Mesenchymal stem cell (in vitro differentiated cells and primary cell): ENCODE results near the gene PLCB3.

Experiments
- DNase-seq: peaks from one replicate; pipeline ENCODE4 v3.0.0-alpha.2; 2013
- H2AFZ ChIP-seq: one replicate; pipeline ENCODE4 v1.6.1; 2013; ENCODE audit warnings: low read depth, mild to moderate bottlenecking, control low read depth, inconsistent platforms, low read length, moderate library complexity
- H2AK5ac ChIP-seq: 2 replicates; pipeline ENCODE4 v1.6.1; 2013; ENCODE audit warnings: low read length, moderate library complexity, mild to moderate bottlenecking, inconsistent platforms; ENCODE audit not compliant: severe bottlenecking
- H2BK120ac ChIP-seq: one replicate; pipeline ENCODE4 v1.6.1; 2013; ENCODE audit warnings: low read depth, mild to moderate bottlenecking, inconsistent platforms, low read length, moderate library complexity
- H2BK12ac ChIP-seq, 2 experiments: one replicate each; pipeline ENCODE4 v1.6.1; 2013; ENCODE audit warnings: inconsistent platforms in 2 of 2, low read length in 2 of 2, mild to moderate bottlenecking in 2 of 2, moderate library complexity in 2 of 2, control low read depth in 1 of 2
- H2BK15ac ChIP-seq: one replicate; pipeline ENCODE4 v1.6.1; 2013; ENCODE audit warnings: mild to moderate bottlenecking, low read depth, inconsistent platforms; ENCODE audit not compliant: poor library complexity, severe bottlenecking
- H2BK5ac ChIP-seq: 2 replicates; pipeline ENCODE4 v1.6.1; 2013; ENCODE audit warnings: low read depth, mild to moderate bottlenecking, low read length, control low read depth, inconsistent platforms; ENCODE audit not compliant: poor library complexity, severe bottlenecking
- H3K14ac ChIP-seq, 2 experiments: one replicate each; pipeline ENCODE4 v1.6.1; 2013; ENCODE audit warnings: inconsistent platforms in 2 of 2, low read length in 2 of 2, control low read depth in 1 of 2, mild to moderate bottlenecking in 1 of 2, moderate library complexity in 1 of 2
- H3K18ac ChIP-seq, 2 experiments: one replicate each; pipeline ENCODE4 v1.6.1; 2013; ENCODE audit warnings: inconsistent platforms in 2 of 2, low read length in 2 of 2, control low read depth in 1 of 2, low read depth in 1 of 2, mild to moderate bottlenecking in 1 of 2
- H3K23ac ChIP-seq, 2 experiments: one replicate each; pipeline ENCODE4 v1.6.1; 2013; ENCODE audit warnings: inconsistent platforms in 2 of 2, low read length in 2 of 2, mild to moderate bottlenecking in 2 of 2, moderate library complexity in 2 of 2, control low read depth in 1 of 2
- H3K27ac ChIP-seq: 2 replicates; pipeline ENCODE4 v1.5.1; 2013; ENCODE audit warnings: mild to moderate bottlenecking, moderate library complexity, low read length, control low read depth, inconsistent platforms; ENCODE audit not compliant: poor library complexity, severe bottlenecking
- H3K27me3 ChIP-seq, 2 experiments: 2 replicates each; pipeline versions ENCODE4 v1.6.1 to v1.7.0; 2013; ENCODE audit warnings: low read length in 2 of 2, mild to moderate bottlenecking in 2 of 2, moderate library complexity in 2 of 2, control low read depth in 1 of 2, inconsistent platforms in 1 of 2; ENCODE audit not compliant: control insufficient read depth in 1 of 2, insufficient read depth in 1 of 2
- H3K36me3 ChIP-seq, 2 experiments: 2 replicates each; pipeline versions ENCODE4 v1.6.1 to v1.7.0; 2013; ENCODE audit warnings: low read length in 2 of 2, control low read depth in 1 of 2, inconsistent platforms in 1 of 2, low read depth in 1 of 2, mild to moderate bottlenecking in 1 of 2; ENCODE audit not compliant: insufficient read depth in 2 of 2, control insufficient read depth in 1 of 2
- H3K4ac ChIP-seq, 2 experiments: one replicate each; pipeline ENCODE4 v1.6.1; 2013; ENCODE audit warnings: inconsistent platforms in 2 of 2, low read length in 2 of 2, mild to moderate bottlenecking in 2 of 2, moderate library complexity in 2 of 2, control low read depth in 1 of 2, low read depth in 1 of 2
- H3K4me1 ChIP-seq: 2 replicates; pipeline ENCODE4 v1.6.1; 2013; ENCODE audit warnings: low read depth, low read length, control low read depth; ENCODE audit not compliant: control insufficient read depth, insufficient read depth
- H3K4me2 ChIP-seq: 2 replicates; pipeline ENCODE4 v1.6.1; 2013; ENCODE audit warnings: low read length, mild to moderate bottlenecking, inconsistent platforms; ENCODE audit not compliant: poor library complexity, severe bottlenecking
- H3K4me3 ChIP-seq, 2 experiments: 2 replicates each; pipeline versions ENCODE4 v1.5.1 to v1.7.0; 2013; ENCODE audit warnings: low read length in 2 of 2, mild to moderate bottlenecking in 2 of 2, control low read depth in 1 of 2, low read depth in 1 of 2; ENCODE audit not compliant: insufficient read depth in 1 of 2
- H3K79me1 ChIP-seq: replicated peaks from 2 replicates; pipeline ENCODE4 v1.6.1; 2013; ENCODE audit warnings: mild to moderate bottlenecking, control low read depth, low read length, inconsistent platforms; ENCODE audit not compliant: poor library complexity, severe bottlenecking
- H3K9ac ChIP-seq: 2 replicates; pipeline ENCODE4 v1.7.0; 2013; ENCODE audit warnings: mild to moderate bottlenecking, low read length, moderate library complexity
- H3K9me3 ChIP-seq: 2 replicates; pipeline ENCODE4 v1.7.0; 2013; ENCODE audit warnings: mild to moderate bottlenecking, low read length; ENCODE audit not compliant: control insufficient read depth
- H4K8ac ChIP-seq: one replicate; pipeline ENCODE4 v1.6.1; 2013; ENCODE audit warnings: inconsistent platforms, mild to moderate bottlenecking, low read length, moderate library complexity
- H4K91ac ChIP-seq: one replicate; pipeline ENCODE4 v1.6.1; 2013; ENCODE audit warnings: mild to moderate bottlenecking, low read length, inconsistent platforms
- WGBS: methylation state at CpG from one replicate; pipeline ENCODE4 v1.1.7; 2013; ENCODE audit warnings: mixed read lengths; 5-methylcytosine and 5-hydroxymethylcytosine counted together

The PLCB3 gene

DNA sequence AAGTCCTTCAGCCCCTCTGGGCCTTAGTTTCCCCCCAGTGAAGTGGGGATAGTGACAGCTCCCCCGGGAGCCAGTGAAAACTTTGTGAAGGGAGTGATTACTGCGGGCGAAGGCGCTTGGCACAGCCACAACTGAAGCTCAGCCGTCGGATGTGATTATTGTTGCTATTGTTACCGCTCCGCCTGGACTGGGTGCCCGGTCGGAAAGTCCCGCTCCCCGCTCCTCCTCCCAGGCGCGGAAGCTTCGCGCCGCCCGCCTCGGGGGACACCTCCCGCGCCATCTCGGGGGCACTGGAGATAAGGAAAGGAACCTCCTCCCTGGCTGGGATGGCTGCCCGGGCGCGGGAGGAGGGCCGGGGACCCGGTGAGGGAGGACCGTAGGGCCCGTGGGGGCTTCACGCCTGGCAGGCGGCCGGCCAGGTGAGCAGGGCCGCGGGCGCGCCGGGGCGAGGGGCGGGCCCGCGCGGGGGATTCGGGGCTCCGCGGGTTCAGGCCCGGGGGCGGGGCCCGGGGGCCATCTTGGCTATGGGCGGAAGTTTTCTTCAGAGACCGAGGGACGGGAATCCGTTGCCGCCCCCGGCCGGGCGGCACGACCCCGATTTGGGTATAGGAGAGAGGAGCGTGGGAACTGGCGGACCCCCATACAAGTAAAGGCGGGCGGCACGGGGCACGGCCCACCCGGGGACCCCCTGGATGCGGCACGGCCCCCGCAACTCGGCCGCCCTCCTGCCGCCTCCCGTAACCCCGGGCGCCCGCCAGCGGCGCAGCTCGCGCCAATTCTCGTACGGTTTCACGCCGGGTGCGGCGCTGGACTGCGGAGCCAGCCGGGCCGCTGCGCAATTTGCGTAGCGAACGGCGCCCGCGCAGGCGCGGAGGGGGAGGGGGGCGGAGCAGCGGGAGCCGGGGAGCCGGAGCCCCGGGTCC is 33.9 kb downstream of the PLCB3 start, which contains the start of gene GPR137:
GPR137 (plus strand) TSS at position 887 of the 923 bp plus-strand sequence. CDS start 677 bp downstream, outside the sequence.
- peak within 1 kb of the TSS; percentile 83 to 97 for H3K4me3 ChIP-seq
- H2BK120ac ChIP-seq, result peak within 1 kb of the TSS; percentile 78
- H3K4me1 ChIP-seq, result peaks cover 26% of the 10 kb centered on the region
- H2BK15ac ChIP-seq, result peak within 1 kb of the TSS; percentile 61
- under 1% methylated on average over 89 of the region's 102 CpGs for WGBS
- H3K4ac ChIP-seq, result peak within 1 kb of the TSS; percentile 73 to 94
- peak within 1 kb of the TSS; percentile 97 for H3K9ac ChIP-seq
- no peak within 1 kb of the TSS for H2AK5ac ChIP-seq
- H2BK12ac ChIP-seq, result peak within 1 kb of the TSS in 1 of 2 experiments; percentile 56
- peak; percentile 84 for DNase-seq
- H4K8ac ChIP-seq, result peak within 1 kb of the TSS; percentile 85
- H3K27ac ChIP-seq, result peak within 1 kb of the TSS; percentile 86
- H3K27me3 ChIP-seq, result peaks cover under 1 to 2% of the 10 kb centered on the region in 2 experiments
- peak within 1 kb of the TSS; percentile 66 for H2AFZ ChIP-seq
- H3K9me3 ChIP-seq, result no peaks in the 10 kb centered on the region
- peaks cover 19 to 43% of the 10 kb centered on the region in 2 experiments for H3K36me3 ChIP-seq
- H3K23ac ChIP-seq, result peak within 1 kb of the TSS in 1 of 2 experiments; percentile 61
- H2BK5ac ChIP-seq, result peak within 1 kb of the TSS; percentile 53
- peak within 1 kb of the TSS; percentile 49 to 87 for H3K18ac ChIP-seq
- H4K91ac ChIP-seq, result peak within 1 kb of the TSS; percentile 85
- H3K79me1 ChIP-seq, result peaks cover 46% of the 10 kb centered on the region
- H3K14ac ChIP-seq, result peak within 1 kb of the TSS; percentile 5 to 78
- peak within 1 kb of the TSS; percentile 98 for H3K4me2 ChIP-seq

DNA sequence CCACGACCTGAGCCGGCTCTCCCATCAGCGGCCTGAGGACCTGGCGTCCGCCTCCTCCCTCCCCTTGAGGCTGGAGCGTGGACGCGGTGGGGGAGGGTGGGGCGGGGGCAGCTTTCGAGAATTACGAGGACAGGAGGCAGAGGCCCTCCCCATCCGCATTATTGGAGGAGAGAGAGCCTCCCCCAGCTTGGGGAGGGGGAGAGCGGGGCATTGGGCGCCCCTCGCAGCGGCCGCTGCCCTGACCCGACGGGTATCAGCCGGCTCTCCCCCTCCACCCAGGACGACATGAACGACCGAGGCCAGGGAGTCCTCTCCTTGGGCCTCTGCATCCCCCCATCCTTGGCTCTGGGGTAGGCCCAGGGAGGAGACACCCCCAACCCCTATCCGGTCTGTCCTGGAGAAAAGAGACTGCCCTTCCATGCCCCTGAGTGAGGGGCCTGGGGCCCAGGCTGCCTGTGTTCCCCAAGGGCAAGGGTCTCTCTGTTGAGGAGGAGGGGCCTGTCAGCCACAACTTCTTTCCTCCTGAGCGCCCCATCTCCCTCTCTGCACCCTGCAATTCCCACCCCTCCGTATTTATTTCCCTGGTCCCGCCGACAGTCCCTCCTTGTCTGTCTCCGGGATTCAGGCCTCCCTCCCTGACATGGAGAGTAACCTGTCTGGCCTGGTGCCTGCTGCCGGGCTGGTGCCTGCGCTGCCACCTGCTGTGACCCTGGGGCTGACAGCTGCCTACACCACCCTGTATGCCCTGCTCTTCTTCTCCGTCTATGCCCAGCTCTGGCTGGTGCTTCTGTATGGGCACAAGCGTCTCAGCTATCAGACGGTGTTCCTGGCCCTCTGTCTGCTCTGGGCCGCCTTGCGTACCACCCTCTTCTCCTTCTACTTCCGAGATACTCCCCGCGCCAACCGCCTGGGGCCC is 34.8 kb downstream of the PLCB3 start:
- Histone ChIP-seq H3K4me2 (peak overlapping the region; percentile 98), H3K4ac (peak overlapping the region; percentile 15 to 52), H3K14ac (peak overlapping the region in 1 of 2 experiments; percentile 78), H3K79me1 (peaks cover 45% of the 10 kb centered on the region), H2BK5ac (no peak overlapping the region), H3K9me3 (no peaks in the 10 kb centered on the region), H3K18ac (peak overlapping the region; percentile 49 to 61), H2BK12ac (no peak overlapping the region), H2BK120ac (peak overlapping the region; percentile 78), H3K4me1 (peaks cover 27% of the 10 kb centered on the region), H3K4me3 (peak overlapping the region; percentile 83 to 97), H3K9ac (peak overlapping the region; percentile 97), H2AK5ac (no peak overlapping the region), H3K27me3 (peaks cover 10 to 12% of the 10 kb centered on the region in 2 experiments), H3K27ac (no peak overlapping the region), H2AFZ (peak overlapping the region; percentile 66), H3K23ac (peak overlapping the region in 1 of 2 experiments; percentile 61), H3K36me3 (peaks cover 18 to 43% of the 10 kb centered on the region in 2 experiments), H2BK15ac (no peak overlapping the region), H4K91ac (peak overlapping the region; percentile 83), H4K8ac (peak overlapping the region; percentile 77)
- 44% methylated on average over 29 of the region's 40 CpGs for WGBS
- no peak for DNase-seq

DNA sequence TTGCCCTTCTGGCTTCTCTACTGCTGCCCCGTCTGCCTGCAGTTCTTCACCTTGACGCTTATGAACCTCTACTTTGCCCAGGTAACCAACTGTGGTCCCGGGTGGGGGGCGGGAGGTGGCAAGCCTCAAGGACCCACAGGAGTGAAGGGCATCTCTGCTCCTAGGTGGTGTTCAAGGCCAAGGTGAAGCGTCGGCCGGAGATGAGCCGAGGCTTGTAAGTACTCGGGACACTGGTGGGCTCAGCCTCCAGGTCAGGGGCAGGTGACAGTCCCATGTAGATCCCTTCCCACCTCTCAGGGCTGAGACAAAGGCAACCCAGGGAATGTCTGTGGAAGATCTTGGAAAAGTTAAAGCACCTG is 35.5 kb downstream of the PLCB3 start:
- H4K91ac ChIP-seq, result peak overlapping the region; percentile 3
- H2BK120ac ChIP-seq, result no peak overlapping the region
- H3K27ac ChIP-seq, result no peak overlapping the region
- WGBS, result 94% methylated on average over 9 of the region's 9 CpGs
- H3K4me3 ChIP-seq, result peak overlapping the region in 1 of 2 experiments; percentile 97
- no peak overlapping the region for H3K4me2 ChIP-seq
- H3K18ac ChIP-seq, result no peak overlapping the region
- H4K8ac ChIP-seq, result peak overlapping the region; percentile 57
- peaks cover 13 to 14% of the 10 kb centered on the region in 2 experiments for H3K27me3 ChIP-seq
- no peak overlapping the region for H2BK5ac ChIP-seq
- DNase-seq, result no peak
- no peak overlapping the region for H3K14ac ChIP-seq
- H2AFZ ChIP-seq, result no peak overlapping the region
- H3K9ac ChIP-seq, result peak overlapping the region; percentile 97
- no peak overlapping the region for H2BK12ac ChIP-seq
- H2AK5ac ChIP-seq, result no peak overlapping the region
- no peaks in the 10 kb centered on the region for H3K9me3 ChIP-seq
- peaks cover 41% of the 10 kb centered on the region for H3K79me1 ChIP-seq
- H2BK15ac ChIP-seq, result no peak overlapping the region
- H3K4ac ChIP-seq, result no peak overlapping the region
- H3K4me1 ChIP-seq, result peaks cover 33% of the 10 kb centered on the region
- no peak overlapping the region for H3K23ac ChIP-seq
- peaks cover 14 to 40% of the 10 kb centered on the region in 2 experiments for H3K36me3 ChIP-seq
